ENCODE measurements around the gene RNASEL. TPM values are rescaled to one million over a fixed set of nuclear protein-coding genes. Genes with fewer than 3 reads are reported as not detected.

The RNASEL gene
- total and polyA plus RNA-seq, 2 of the 13 experiments (the other 11 are each of a cell fraction or from before 2014, with no cell fraction given) = 0.05 to 0.20 TPM

DNA sequence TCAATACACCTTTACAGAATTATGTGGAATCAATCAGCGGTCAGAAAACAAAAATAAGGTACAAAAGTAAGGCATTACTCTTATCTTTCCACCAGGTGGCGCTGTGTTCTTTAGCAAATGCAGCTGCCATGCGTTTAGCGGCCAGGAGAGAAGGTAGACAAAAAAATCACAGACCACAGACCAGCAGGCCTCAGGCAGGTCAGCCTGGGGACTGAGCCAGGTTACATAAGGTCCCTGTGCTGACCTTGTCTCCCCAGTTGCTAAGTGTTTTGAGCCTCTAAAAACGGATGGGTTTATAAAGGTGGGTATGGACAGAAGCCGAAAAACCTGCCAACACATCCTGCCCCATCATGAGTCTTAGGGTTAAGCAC, 12.3 kb upstream of the RNASEL start (continued):
- TF ChIP-seq, protein P1, sequence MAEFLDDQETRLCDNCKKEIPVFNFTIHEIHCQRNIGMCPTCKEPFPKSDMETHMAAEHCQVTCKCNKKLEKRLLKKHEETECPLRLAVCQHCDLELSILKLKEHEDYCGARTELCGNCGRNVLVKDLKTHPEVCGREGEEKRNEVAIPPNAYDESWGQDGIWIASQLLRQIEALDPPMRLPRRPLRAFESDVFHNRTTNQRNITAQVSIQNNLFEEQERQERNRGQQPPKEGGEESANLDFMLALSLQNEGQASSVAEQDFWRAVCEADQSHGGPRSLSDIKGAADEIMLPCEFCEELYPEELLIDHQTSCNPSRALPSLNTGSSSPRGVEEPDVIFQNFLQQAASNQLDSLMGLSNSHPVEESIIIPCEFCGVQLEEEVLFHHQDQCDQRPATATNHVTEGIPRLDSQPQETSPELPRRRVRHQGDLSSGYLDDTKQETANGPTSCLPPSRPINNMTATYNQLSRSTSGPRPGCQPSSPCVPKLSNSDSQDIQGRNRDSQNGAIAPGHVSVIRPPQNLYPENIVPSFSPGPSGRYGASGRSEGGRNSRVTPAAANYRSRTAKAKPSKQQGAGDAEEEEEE (CRISPR knock-in tag; IDR thresholded peaks at IDR 0.05; ENCODE audit: borderline replicate concordance) = no peak
- no peak for TF ChIP-seq ZNF557 (CRISPR knock-in tag; IDR thresholded peaks at IDR 0.05)
- TF ChIP-seq, protein P2, sequence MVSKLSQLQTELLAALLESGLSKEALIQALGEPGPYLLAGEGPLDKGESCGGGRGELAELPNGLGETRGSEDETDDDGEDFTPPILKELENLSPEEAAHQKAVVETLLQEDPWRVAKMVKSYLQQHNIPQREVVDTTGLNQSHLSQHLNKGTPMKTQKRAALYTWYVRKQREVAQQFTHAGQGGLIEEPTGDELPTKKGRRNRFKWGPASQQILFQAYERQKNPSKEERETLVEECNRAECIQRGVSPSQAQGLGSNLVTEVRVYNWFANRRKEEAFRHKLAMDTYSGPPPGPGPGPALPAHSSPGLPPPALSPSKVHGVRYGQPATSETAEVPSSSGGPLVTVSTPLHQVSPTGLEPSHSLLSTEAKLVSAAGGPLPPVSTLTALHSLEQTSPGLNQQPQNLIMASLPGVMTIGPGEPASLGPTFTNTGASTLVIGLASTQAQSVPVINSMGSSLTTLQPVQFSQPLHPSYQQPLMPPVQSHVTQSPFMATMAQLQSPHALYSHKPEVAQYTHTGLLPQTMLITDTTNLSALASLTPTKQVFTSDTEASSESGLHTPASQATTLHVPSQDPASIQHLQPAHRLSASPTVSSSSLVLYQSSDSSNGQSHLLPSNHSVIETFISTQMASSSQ (IDR thresholded peaks at IDR 0.05; ENCODE audit: low read depth) = no peak
- TF ChIP-seq, protein P2 (CRISPR knock-in tag; IDR thresholded peaks at IDR 0.05; ENCODE audit: borderline replicate concordance) = no peak
- TF ChIP-seq, protein P3, sequence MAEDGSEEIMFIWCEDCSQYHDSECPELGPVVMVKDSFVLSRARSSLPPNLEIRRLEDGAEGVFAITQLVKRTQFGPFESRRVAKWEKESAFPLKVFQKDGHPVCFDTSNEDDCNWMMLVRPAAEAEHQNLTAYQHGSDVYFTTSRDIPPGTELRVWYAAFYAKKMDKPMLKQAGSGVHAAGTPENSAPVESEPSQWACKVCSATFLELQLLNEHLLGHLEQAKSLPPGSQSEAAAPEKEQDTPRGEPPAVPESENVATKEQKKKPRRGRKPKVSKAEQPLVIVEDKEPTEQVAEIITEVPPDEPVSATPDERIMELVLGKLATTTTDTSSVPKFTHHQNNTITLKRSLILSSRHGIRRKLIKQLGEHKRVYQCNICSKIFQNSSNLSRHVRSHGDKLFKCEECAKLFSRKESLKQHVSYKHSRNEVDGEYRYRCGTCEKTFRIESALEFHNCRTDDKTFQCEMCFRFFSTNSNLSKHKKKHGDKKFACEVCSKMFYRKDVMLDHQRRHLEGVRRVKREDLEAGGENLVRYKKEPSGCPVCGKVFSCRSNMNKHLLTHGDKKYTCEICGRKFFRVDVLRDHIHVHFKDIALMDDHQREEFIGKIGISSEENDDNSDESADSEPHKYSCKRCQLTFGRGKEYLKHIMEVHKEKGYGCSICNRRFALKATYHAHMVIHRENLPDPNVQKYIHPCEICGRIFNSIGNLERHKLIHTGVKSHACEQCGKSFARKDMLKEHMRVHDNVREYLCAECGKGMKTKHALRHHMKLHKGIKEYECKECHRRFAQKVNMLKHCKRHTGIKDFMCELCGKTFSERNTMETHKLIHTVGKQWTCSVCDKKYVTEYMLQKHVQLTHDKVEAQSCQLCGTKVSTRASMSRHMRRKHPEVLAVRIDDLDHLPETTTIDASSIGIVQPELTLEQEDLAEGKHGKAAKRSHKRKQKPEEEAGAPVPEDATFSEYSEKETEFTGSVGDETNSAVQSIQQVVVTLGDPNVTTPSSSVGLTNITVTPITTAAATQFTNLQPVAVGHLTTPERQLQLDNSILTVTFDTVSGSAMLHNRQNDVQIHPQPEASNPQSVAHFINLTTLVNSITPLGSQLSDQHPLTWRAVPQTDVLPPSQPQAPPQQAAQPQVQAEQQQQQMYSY (CRISPR knock-in tag; IDR thresholded peaks at IDR 0.05) = no peak
- TF ChIP-seq, protein P4, sequence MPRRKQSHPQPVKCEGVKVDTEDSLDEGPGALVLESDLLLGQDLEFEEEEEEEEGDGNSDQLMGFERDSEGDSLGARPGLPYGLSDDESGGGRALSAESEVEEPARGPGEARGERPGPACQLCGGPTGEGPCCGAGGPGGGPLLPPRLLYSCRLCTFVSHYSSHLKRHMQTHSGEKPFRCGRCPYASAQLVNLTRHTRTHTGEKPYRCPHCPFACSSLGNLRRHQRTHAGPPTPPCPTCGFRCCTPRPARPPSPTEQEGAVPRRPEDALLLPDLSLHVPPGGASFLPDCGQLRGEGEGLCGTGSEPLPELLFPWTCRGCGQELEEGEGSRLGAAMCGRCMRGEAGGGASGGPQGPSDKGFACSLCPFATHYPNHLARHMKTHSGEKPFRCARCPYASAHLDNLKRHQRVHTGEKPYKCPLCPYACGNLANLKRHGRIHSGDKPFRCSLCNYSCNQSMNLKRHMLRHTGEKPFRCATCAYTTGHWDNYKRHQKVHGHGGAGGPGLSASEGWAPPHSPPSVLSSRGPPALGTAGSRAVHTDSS (CRISPR knock-in tag; conservative IDR thresholded peaks at IDR 0.05) = no peak
- TF ChIP-seq HMG20A (CRISPR knock-in tag; IDR thresholded peaks at IDR 0.05; ENCODE audit: borderline replicate concordance) = no peak
- no peak for TF ChIP-seq PRMT3 (CRISPR knock-in tag; IDR thresholded peaks at IDR 0.05; ENCODE audit: borderline replicate concordance, low read depth)
- TF ChIP-seq KLF12 (CRISPR knock-in tag; IDR thresholded peaks at IDR 0.05; ENCODE audit: borderline replicate concordance) = no peak
- no peak for TF ChIP-seq PHB2 (IDR thresholded peaks at IDR 0.05; ENCODE audit: partially characterized antibody)
- TF ChIP-seq KMT2B (CRISPR knock-in tag; IDR thresholded peaks at IDR 0.05) = no peak
- no peak for TF ChIP-seq ZNF766 (CRISPR knock-in tag; IDR thresholded peaks at IDR 0.05; ENCODE audit: borderline replicate concordance)
- TF ChIP-seq, protein P5, sequence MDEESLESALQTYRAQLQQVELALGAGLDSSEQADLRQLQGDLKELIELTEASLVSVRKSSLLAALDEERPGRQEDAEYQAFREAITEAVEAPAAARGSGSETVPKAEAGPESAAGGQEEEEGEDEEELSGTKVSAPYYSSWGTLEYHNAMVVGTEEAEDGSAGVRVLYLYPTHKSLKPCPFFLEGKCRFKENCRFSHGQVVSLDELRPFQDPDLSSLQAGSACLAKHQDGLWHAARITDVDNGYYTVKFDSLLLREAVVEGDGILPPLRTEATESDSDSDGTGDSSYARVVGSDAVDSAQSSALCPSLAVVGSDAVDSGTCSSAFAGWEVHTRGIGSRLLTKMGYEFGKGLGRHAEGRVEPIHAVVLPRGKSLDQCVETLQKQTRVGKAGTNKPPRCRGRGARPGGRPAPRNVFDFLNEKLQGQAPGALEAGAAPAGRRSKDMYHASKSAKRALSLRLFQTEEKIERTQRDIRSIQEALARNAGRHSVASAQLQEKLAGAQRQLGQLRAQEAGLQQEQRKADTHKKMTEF (CRISPR knock-in tag; IDR thresholded peaks at IDR 0.05) = no peak
- TF ChIP-seq, protein P6, sequence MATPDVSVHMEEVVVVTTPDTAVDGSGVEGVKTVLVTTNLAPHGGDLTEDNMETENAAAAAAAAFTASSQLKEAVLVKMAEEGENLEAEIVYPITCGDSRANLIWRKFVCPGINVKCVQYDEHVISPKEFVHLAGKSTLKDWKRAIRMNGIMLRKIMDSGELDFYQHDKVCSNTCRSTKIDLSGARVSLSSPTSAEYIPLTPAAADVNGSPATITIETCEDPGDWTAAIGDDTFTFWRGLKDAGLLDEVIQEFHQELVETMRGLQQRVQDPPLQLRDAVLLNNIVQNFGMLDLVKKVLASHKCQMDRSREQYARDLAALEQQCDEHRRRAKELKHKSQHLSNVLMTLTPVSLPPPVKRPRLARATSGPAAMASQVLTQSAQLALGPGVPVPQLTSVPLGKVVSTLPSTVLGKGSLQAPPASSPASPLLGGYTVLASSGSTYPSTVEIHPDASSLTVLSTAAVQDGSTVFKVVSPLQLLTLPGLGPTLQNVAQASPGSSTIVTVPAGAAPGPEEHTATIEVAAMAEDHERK (CRISPR knock-in tag; IDR thresholded peaks at IDR 0.05; ENCODE audit: low read depth) = no peak
- no peak for TF ChIP-seq DNMT3B (CRISPR knock-in tag; conservative IDR thresholded peaks at IDR 0.05)
- TF ChIP-seq AKAP8 (CRISPR knock-in tag; IDR thresholded peaks at IDR 0.05) = no peak
